Islet precursor cell (in vitro differentiated cells): ENCODE data around the gene SMARCC2.
"Not testable (repeated sequence)": the region's sequence is repeated elsewhere in the genome, so short reads cannot be mapped to it uniquely, and the experiment has no call there.

Experiments
- DNase-seq: peaks from one replicate; pipeline ENCODE4 v3.0.0-alpha.2; 2018

Gene SMARCC2

DNA sequence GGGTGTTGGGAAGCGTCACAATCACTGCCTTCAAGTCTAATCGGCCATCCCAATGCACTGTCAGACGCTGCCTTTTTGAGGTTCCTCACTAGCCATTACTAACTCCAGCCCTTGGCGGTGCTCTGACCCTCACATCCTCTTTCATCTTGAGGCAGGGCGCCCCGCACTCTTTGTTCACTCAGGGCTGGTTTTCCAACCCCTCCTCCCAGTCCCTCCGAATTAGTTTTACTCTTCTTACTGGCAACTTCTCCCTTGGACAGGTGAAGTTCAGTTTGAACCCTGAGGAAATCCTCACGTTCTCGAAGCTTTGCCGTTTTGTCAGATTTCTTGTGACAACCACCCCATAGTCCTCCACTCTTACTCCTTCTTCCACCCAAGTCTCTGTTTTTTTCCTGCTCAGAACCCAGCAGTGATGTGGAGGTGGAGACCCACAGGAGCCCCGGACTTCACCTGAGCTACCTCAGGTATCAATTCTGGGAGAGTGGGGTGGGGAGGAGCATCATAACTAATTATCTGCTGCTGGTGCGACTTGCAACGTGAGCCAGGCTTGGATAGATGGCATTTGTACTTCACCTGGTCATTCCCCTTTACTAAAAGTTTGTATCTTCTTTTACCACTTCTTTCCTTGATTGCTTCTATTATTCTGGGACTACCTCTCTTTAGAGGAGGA, 70.5 kb downstream of the SMARCC2 start:
- DNase-seq, result no peak

DNA sequence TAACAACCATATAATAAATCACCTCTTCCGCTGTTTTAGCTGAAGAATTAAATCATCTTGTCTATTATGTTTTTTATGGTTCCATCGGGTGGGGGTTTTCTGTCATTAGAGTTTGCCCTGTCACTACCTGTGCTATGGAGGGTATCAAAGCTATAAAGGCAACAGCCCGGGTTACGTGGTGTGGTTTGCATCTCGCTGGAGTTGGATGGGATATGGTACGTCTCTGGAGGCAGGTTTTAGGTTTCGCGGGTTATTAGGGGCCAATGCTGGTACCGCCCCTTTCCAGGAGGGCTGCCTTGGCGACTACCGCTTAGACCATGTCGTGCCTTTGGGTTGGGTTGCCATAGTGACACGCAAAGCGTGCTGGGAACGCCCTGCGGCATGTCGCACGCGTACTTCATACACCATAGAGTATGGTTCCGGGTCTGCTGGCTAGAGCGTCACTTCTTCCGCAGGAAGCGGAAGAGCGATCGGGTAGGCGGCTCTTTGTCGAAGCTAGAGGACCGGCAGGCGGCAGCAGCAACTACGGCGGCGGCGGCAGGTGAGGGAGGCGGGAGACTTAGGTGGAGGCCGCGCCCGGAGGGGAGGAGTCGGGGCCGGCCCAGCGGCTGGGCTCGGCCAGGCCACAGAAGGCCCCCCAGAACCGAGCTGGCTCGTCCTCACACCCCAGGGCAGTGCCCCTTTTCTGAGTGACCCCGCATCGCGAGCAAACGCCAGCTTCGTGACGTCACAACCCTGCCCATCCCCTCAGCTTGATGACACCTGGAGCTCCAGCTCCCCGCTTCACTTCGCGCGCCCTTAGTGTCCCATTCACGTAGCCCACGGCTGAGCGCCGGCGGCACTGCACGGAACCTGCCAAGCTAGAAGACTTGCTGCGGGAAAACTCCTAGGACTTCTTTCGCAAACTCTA, 71.2 kb downstream of the SMARCC2 start, which contains the start of gene ZC3H10:
ZC3H10 (plus strand) TSS at position 489 of the 910 bp plus-strand sequence. CDS start 2,297 bp downstream, outside the sequence.
- peak; percentile 100 for DNase-seq

DNA sequence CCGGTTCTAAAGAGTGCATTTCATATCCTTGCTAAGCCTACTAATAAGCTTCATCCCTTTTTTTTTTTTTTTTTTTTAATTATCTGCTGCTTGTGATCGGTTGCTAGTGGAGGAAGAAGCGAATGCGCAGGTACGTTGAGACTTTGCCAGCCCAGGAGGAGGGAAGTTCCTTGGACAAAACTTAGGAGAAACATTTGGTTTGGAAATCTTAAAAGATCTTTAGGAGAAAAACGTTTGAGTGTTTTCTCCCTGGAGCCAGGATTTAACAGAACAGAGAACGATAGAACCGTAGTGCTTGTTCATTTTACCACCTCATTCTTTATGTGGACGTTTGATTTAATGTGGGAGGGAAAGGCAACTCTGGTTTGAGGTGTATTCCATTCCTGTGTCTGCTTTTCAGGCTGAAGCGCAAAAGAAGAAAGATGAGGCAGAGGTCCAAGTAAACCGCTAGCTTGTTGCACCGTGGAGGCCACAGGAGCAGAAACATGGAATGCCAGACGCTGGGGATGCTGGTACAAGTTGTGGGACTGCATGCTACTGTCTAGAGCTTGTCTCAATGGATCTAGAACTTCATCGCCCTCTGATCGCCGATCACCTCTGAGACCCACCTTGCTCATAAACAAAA, 72.1 kb downstream of the SMARCC2 start:
- DNase-seq, result not testable (repeated sequence)

DNA sequence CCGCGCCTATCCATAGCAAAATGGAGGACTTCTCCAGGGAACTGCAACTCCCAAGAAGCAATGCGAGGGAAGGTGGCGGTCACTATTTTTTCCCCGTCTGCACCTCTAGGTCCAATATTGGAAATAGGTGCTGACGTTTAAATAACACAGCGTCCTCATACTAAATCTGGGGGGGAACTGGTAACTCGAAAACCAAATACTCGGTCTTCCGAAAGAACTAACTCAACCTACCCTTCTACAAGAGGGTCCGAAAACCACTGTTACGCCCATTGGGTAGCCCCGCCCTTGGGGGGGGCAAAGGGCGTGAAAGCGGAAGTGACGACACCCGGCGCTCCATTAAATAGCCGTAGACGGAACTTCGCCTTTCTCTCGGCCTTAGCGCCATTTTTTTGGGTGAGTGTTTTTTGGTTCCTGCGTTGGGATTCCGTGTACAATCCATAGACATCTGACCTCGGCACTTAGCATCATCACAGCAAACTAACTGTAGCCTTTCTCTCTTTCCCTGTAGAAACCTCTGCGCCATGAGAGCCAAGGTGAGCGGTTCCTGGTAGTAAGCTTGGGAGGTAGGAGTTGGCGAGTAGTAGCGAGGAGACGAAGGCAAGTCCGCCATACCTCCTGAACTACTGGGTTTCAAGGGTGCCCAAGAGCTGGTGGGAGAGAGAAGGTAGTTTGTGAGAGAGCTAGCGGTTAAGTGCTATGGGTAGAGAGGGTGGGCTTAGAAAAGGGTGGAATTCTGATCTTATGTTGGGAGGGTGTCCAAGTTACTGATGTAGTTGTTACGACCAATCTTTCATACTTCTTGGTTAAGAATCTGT, 72.8 kb downstream of the SMARCC2 start, which contains the start of gene RPL41:
RPL41 (plus strand) TSS at position 367 of the 815 bp plus-strand sequence.
- DNase-seq, result peak; percentile 97

GRCh38 chr12:56115329-56115728, 74.0 kb downstream of the SMARCC2 start:
- DNase-seq, result peak; percentile 79

- DNase-seq, result no peak
Measured at GRCh38 chr12:56114084-56114483, 75.2 kb downstream of the SMARCC2 start.
